ACHN (cell line): ENCODE measurements around the gene SPATA46.

Experiments
- DNase-seq: peaks from one replicate; pipeline ENCODE4 v3.0.0-alpha.2; 2015
- in situ Hi-C: cut with HindIII; loops from 2 replicates; pipeline ENCODE4 v1.10.0; 2017; ENCODE audit warnings: low sequenced_read_pairs, low pct_ligation_motif_present, low pct_unique_long_range_greater_than_20kb

The SPATA46 gene

DNA sequence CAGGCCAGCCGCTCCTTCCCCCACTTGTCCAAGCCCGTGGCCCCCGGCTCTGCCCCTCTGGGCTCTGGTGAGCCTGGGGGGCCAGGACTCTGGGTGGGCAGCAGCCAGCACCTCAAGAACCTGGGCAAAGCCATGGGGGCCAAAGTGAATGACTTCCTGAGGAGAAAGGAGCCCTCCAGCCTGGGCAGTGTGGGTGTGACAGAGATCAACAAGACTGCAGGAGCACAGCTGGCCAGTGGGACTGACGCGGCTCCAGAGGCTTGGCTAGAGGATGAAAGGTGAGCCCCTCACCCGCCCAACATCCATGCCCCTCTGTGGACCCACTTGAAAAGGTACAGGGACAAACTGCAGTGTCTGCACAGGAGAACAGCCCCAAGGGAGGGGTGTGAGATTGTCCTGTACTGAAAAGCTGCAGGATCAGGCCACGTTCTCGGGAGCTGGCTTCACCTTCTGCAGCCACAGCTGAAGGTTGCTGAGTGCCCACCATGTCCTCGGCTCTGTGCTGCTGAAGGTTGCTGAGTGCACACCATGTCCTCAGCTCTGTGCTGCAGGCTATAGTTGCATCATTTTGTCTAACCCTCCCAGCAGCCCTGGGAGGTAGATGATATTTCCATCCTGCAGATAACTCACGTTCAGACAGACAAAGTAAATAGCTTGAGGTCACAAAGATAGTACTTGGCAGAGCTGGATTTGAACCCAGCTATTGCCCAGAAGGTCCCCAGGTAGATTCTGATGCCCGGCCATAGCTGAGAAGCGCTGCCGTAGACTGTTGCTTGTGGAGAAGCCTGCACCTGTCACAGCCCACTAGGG is 5.5 kb upstream of the SPATA46 start:
- no peak for DNase-seq
- in situ Hi-C loops: no loop called here

DNA sequence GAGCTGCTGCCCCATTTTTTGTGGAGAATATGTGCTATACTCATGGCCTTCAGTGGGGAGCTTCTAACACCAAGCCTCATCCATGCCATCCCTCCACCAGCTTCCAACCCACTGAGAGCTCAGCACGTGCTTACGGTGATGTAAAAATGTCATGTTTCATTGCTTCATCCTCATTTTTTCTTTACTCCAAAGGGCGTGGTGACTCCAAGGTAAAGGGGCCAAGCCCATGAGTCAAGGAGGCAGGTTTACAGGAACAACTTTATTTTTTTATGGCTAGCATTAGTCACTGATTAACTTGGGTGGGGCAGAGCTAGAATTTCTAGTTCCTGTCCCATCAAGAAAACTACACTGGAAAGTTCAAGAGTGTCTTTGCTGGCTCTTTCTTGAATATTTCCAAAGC is 4.7 kb upstream of the SPATA46 start, which contains the start of gene C1orf226:
TSS of gene C1orf226 (plus strand) at position 346 of the 400 bp plus-strand sequence. CDS start 174 bp downstream, outside the sequence.
- no peak for DNase-seq
- in situ Hi-C loops: no loop called here

DNA sequence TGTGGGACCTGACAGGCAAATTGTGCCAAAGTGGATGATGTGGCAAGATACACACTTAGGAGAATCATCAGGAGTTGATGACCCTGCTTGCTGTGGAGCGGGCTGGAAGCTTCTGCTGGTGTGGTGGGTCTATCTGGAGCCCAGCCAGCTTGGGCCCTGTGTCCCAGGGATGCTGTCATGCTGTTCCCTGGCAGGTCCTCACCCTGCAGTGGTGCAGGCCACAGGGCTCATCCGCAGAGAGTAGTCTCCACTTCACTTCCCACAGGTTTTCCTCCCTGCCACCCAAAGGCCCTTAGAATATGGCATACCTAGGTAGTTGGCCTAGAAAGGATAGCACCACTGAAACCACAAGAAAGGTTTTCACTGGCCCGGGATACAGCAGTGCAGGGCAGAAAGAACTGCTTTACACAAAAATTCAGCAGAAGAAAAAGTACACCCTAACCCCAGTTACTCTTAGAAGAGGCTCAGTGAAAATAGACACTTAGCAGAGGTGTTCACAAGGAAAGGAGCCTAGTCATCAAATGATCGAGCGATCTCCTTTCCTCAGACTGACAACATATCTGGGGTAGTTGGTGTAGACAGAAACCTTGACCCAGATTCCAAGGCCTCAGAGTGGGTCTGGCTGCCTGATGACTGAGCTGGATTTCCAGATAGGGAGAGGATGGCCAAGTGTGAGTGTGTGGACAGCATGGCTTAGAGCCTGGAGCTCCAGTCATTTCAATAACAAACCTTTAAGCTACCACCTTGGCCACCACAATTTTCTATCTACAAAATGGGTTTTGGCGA is 3.6 kb upstream of the SPATA46 start:
- in situ Hi-C loops: no loop called here
- no peak for DNase-seq

DNA sequence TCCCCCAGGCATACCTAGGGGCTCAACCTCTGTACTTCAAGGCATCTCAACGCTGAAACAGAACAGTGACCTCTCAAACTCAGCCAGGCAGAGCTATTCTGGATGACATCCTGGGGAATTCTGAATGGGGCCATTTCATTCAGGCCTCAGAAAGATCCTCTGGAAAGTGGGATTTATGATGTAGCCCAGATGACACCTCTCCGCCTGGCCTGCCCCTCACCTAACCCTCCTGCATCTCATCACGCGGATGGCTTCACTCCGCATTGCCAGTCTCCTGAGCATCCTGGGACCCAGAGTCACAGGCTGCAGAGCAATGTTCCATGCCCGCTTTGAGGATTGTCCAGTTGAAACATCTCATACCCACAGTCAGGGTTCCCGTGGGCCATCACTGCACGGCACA is 1.2 kb downstream of the SPATA46 start:
- no peak for DNase-seq
- in situ Hi-C loops: no loop called here

DNA sequence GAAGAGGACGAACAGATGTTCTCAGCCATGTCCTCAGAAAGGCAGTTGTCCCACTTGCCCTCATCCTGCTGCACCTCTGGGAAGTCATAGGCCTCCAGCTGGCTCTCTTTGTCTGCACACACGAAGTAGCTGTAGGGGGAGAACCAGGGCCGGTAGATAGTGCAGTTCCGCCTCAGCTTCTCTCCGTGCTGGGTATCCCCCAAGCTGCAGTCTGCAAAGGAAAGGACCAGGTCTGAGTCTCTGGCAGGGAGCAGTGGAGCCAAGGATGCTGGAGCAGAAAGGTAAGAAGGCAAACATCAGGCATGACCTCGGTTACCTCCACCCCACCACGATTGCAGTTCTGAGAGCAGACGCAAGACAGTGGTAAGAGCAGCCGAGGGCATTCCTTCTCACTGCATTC is 2.2 kb downstream of the SPATA46 start:
- no peak for DNase-seq
- in situ Hi-C loops: no loop called here

DNA sequence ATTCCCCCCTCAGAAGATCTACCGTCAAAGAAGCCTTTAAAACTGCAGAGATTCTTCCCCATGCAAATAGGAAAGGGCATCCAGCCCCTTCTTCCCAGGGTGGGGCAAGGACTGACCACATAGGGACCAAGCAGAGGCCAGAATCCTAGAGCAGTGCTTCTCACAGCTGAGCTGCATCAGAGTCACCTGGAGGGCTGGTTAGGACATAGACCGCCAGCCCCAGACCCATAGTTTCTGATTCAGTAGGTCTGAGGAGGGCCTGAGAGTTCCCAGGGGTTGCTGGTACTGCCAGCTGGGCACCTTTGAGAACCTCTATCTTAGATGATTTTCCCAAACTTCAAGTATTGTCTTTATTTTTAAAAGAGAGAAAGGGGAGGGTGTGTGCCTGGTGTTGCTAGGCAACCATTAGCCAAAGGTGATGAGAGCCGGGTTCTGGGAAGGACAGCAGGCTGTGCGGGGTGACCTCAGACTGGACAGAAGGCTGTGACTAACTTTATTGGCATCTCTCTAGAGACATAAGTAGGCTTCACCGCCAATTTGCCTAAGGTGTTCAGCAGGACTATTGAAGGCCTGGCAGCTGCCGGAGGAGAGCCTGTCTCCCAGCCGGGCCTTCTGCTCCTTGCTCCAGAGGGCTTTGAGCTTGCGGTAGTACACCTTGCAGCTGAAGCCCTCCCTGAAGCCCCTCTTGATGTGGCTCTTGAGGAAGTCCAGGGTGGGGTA is 3.0 kb downstream of the SPATA46 start:
- in situ Hi-C loops: no loop called here

DNA sequence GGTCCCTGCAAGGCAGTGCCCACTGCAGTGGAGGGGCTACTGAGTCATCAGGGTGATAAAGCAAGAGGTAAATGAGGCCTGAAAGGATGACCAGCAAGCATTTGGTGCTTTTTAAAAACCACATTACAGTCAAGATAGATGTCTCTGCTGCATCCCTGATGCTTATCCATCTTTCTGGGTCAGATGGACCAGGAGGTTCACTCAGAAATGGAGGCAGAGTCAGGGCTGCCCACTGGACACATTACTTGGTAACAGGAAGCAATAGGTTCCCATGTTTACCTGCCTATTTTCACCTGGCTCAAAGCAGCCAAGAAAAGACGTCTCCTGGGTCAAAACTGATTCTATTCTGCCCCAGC is 3.6 kb downstream of the SPATA46 start:
- no peak for DNase-seq
- in situ Hi-C loops: no loop called here

More for the DNA sequence above, 3.0 kb downstream of the SPATA46 start:
- DNase-seq: peak; percentile 74

DNA sequence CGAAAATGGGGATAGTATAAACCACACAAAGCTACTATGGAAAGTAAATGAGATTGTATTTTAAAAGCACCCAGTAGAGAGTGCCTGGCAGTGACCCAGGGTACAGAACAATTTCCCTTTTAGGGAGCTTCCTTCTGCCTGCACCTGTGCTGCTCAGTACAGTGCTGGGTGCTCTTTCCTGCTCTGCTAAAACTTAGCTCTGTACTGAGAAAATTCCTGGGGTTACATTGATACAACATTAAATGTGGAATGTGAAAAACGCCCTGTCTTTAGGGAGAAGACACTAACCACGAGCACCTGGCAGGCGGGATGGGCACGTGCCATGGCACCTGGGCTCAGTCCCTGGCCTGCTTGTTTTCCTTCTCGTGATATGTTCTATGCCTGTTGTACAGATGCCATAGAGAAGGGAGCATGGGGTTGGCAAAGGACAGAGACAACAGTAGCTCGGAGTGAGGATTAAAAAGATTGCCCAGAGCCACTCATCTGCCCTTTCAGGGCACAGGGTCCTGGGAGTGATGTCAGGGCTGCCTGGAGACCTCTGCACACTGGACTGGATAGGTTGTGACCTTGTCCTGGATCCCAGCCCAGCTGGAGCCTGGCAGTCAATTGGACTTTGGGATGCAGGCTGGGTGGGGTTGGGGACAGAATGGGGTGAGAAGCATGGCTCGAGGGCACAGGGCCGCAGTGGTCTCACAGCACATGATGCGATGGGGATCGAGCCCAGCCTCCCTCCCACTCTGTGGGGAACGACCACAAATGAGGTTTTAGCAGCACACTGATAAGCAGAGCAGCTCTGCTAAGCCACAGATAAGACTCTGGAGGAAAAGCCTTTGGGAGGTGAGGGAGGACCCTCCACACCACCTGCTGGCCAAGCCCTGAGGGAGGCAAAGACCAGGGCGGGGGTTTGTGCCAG is 4.2 kb downstream of the SPATA46 start:
- in situ Hi-C loops: no loop called here
- no peak for DNase-seq

DNA sequence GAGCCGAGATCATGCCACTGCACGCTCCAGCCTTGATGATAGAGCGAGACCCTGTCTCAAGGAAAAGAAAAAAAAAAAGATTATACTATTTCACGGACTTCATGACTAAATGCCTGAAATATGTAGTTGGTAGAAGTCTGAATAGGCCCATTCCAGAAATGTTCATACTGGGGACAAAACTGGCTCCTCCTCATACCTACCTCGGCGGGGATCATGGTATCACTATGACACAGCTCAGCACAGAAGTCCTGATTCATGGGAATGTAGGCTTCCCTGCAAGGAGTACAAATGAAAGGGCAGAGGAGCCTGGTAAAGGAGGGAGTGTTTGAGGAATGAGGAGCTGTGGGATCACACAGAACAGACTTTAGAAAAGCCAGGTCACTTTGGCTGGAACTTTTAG is 5.0 kb downstream of the SPATA46 start:
- in situ Hi-C loops: no loop called here
- DNase-seq: no peak

DNA sequence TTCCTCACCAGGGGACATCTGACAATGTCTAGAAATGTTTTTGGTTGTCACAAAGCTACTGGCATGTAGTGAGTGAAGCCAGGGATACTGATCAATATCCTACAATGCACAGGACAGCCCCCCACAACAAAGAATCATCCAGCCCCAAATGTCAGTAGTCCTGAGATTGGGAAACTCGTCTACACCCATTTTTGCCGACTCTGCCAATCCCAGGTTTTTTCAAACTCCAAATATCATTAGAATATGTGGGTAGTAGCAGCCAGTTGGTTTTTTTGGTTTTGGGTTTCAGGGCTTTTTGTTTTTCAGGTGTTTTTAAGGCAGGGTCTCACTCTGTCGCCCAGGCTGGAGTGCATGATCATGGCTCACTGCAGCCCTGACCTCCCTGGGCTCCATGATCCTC is 5.9 kb downstream of the SPATA46 start:
- no peak for DNase-seq
- in situ Hi-C loops: no loop called here

DNA sequence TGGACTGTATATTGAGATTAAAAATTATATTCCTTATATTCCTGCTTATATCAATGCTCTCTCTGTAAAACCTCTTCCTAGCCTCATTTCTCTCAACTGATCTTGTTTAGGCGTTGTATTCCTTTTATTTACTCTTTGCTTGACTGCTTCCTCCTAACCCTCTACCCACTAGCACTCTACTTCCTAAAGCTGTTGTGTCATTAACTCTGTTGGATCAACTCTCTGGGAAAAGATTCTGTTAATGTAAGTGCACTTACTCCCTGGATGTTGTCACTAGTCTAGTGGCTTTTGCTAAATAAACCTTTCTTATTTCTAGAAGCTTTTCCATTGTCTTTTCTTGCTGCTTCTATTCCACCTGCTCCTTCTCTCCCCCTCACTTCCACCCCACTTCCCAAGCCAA is 6.5 kb downstream of the SPATA46 start:
- in situ Hi-C loops: no loop called here

DNA sequence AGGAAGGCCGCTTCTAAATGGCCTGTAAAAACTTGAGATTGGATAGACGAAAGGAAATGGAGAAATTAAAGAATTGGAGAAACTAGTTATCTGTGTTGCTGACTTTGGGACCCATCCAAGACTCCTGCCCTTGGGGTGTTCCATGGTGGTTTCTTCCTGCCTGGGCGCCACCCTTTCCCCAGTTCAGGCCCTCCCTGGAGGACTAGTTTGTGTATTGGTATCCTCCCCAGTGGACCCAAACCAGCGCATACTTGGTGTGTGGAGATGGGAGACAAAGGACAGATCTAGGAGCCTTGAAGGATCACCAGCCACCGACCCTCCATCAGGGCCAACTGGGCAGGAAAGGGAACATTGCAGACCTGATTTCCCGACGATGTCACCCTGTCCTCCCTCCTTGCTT is 7.1 kb downstream of the SPATA46 start:
- in situ Hi-C loops: no loop called here

More for the DNA sequence above, 6.5 kb downstream of the SPATA46 start:
- no peak for DNase-seq

DNA sequence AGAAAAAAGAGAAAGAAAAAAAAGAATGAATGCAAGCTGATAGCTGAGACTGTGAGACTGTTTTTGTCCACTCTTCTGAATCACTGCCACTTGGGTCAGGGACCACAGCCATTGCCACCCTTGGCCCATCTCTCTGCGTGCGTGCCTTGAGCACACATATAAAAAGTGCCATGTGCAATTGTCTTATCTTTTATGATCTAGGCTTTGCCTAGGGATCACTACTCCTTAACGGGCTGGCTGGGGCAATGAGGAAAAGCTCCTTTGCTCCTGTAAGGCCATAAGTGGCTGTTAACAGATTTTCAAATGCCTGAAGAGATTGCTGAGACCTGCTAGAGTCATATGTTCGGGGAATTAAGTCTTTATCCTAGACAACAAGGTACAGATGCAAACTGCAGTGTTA is 8.2 kb downstream of the SPATA46 start:
- DNase-seq: no peak
- in situ Hi-C loops: no loop called here

More for the DNA sequence above, 7.1 kb downstream of the SPATA46 start:
- no peak for DNase-seq

DNA sequence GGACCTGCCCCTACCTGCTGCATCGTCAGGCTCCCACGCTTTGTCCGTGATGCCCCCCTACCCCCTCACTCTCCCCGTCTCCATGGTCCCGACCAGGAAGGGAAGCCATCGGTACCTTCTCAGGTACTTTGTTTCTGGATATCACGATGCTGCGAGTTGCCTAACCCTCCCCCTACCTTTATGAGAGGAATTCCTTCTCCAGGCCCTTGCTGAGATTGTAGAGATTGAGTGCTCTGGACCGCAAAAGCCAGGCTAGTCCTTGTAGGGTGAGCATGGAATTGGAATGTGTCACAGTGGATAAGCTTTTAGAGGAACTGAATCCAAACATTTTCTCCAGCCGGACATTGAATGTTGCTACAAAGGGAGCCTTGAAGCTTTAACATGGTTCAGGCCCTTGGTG is 8.9 kb downstream of the SPATA46 start:
- in situ Hi-C loops: no loop called here
- DNase-seq: no peak

DNA sequence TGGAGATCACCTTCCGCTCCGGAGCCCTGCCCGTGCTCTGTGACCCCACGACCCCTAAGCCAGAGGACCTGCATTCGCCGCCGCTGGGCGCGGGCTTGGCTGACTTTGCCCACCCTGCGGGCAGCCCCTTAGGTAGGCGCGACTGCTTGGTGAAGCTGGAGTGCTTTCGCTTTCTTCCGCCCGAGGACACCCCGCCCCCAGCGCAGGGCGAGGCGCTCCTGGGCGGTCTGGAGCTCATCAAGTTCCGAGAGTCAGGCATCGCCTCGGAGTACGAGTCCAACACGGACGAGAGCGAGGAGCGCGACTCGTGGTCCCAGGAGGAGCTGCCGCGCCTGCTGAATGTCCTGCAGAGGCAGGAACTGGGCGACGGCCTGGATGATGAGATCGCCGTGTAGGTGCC is 9.6 kb downstream of the SPATA46 start:
- in situ Hi-C loops: no loop called here
- no peak for DNase-seq

DNA sequence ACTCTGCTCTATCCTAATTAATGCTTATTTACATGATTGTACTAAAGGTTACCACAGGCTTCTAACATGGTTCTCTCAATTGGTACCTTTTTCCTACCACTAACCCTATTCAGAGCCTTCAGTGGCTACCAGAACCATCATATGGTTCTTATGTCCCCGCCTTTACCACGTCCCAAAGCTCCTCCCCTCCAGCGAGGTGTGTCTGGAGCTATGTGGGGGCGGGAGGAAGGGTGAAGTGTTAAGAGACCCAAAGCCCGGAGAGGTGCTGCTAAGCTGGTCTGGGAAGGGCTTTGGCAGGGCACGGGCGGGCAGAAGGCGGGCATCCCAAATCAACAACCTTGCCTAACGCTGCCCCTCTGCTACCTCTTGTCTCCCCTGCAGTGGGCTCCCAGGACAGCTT is 10.0 kb downstream of the SPATA46 start:
- in situ Hi-C loops: no loop called here
- no peak for DNase-seq

DNA sequence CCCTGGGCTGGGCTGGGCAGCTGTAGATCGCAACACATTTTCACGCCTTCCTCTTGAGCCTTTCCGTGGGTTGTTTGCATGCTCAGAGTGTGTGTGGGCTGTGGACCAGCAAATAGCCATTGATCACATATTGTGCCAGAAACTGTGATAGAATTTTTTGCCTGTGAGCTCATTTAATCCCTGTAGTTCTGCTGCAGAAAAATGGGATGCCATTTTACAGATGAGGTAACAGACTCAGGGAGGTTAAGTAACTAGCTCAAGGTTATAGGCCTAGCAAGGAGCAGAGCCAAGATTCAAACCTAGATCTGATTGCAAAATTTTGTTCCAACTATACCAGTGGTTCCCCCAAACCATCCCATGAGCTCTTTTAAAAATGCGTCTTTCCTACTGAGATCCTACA is 10.5 kb downstream of the SPATA46 start:
- no peak for DNase-seq
- in situ Hi-C loops: no loop called here

DNA sequence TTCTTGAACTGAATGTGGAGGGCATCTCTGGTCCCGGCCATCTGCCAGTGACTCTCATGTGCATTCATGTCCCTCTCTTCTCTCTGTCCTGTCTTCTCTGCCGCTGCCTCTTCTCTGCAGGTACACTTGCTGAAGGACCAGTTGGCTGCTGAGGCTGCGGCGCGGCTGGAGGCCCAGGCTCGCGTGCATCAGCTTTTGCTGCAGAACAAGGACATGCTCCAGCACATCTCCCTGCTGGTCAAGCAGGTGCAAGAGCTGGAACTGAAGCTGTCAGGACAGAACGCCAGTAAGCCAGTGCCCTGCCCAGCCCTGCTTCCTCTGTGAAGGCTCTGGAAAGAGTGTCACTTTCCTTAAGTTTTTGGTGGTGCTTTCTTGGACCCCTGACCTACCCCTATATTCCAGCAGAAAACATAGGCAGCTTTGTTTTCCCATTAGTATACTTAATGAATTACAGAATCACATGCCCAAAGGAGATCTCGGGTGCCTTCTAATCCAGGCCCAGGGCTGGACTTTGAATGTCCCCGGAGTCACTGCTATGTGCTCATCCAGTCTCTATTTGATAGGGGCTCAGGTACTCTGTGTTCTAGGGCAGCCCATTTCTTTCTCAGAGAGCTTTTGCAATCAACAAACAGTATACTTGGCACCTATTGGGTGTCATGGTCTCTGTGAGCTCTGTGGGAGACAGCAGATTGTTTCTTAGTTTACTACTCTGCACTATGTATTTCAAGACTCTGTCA is 11.2 kb downstream of the SPATA46 start:
- DNase-seq: no peak
- in situ Hi-C loops: no loop called here
